GM12892 (cell line): Measurements from ENCODE around the gene IGF2BP3.

Experiments
- POLR2A ChIP-seq: IDR thresholded peaks from 2 replicates; pipeline ENCODE4 v1.6.1; 2011; ENCODE audit warnings: low read depth, low read length, control low read depth
- POLR2AphosphoS5 ChIP-seq: IDR thresholded peaks from 2 replicates; pipeline ENCODE4 v1.6.1; 2011; ENCODE audit warnings: low read depth, low read length, control low read depth

GRCh38 chr7:23387583-23387982, 82.7 kb downstream of the IGF2BP3 start:
- no peak for TF ChIP-seq POLR2A
- no peak for TF ChIP-seq POLR2AphosphoS5
